ENCODE data around the gene LRRC3.

GRCh38 chr21:44426663-44427191 lies 28.6 kb upstream of the LRRC3 start:
- TF ChIP-seq SMC3 (IDR thresholded peaks at IDR 0.05; ENCODE audit: low read depth, low read length) (no peak), CTCF (conservative IDR thresholded peaks at IDR 0.05; ENCODE audit: low read depth, low read length) (no peak), POLR2A (IDR thresholded peaks at IDR 0.05; ENCODE audit: low read depth, low read length) (no peak), RCOR1 (IDR thresholded peaks at IDR 0.05; ENCODE audit: insufficient replicate concordance, low read length) (no peak), CEBPB (IDR thresholded peaks at IDR 0.05; ENCODE audit: low read depth, low read length) (no peak), USF2 (IDR thresholded peaks at IDR 0.05; ENCODE audit: low read depth, low read length) (no peak)

Data from IMR-90 (cell line).